H1 (cell line): ENCODE results near the gene ABCC4. TPM values are rescaled to one million over a fixed set of nuclear protein-coding genes. Genes with fewer than 3 reads are reported as not detected.

ENCODE experiments used
- CTCF ChIA-PET: fragments of 300-600 bp; sonication (Branson Sonifier 250); formaldehyde crosslinking; loops from one replicate; lab custom pipeline; 2021; ENCODE audit not compliant: partially characterized antibody; lab: Charles Lee
- POLR2A ChIA-PET: fragments of 300-600 bp; sonication (Branson Sonifier 250); formaldehyde crosslinking; loops from one replicate; lab custom pipeline; 2021; ENCODE audit warnings: inconsistent platforms; ENCODE audit not compliant: partially characterized antibody; lab: Charles Lee
- DNase-seq, 2 experiments: peaks; one replicate each; pipeline versions ENCODE4 v3.0.0 to v3.0.0-alpha.2; 2010 to 2022; ENCODE audit warnings: low spot score in 2 of 2, low read depth in 1 of 2, mixed read lengths in 1 of 2
- FAIRE-seq: peaks from 2 replicates; lab custom pipeline; 2011; peaks lifted over from hg19 to GRCh38; lab: Jason Lieb, UNC
- H2AFZ ChIP-seq: 2 replicates; pipeline ENCODE4 v1.8.1; 2012; ENCODE audit warnings: low read length, inconsistent platforms
- H2AK5ac ChIP-seq: 2 replicates; pipeline ENCODE4 v1.6.1; 2013; ENCODE audit warnings: low read depth, low read length
- H2BK120ac ChIP-seq: replicated peaks from 2 replicates; pipeline ENCODE3; 2013; ENCODE audit warnings: low read depth, low read length, inconsistent platforms
- H2BK12ac ChIP-seq: 2 replicates; pipeline ENCODE4 v1.6.1; 2013; ENCODE audit warnings: low read depth, low read length
- H2BK15ac ChIP-seq: 2 replicates; pipeline ENCODE4 v1.6.1; 2013; ENCODE audit warnings: low read length
- H2BK20ac ChIP-seq: 2 replicates; pipeline ENCODE4 v1.6.1; 2013; ENCODE audit warnings: low read length
- H2BK5ac ChIP-seq: 2 replicates; pipeline ENCODE4 v1.6.1; 2013; ENCODE audit warnings: low read depth, low read length
- H3K14ac ChIP-seq: 2 replicates; pipeline ENCODE4 v1.6.1; 2013; ENCODE audit warnings: inconsistent platforms; ENCODE audit not compliant: insufficient read length
- H3K18ac ChIP-seq: 2 replicates; pipeline ENCODE4 v1.6.1; 2013; ENCODE audit warnings: low read length; ENCODE audit errors: extremely low read depth
- H3K23ac ChIP-seq: 2 replicates; pipeline ENCODE4 v1.6.1; 2013; ENCODE audit warnings: inconsistent platforms; ENCODE audit not compliant: insufficient read length
- H3K23me2 ChIP-seq: 2 replicates; pipeline ENCODE4 v1.6.1; 2013; ENCODE audit warnings: low read depth, low read length
- H3K27ac ChIP-seq: 2 replicates; pipeline ENCODE4 v1.6.1; 2011; ENCODE audit warnings: low read depth, low read length, inconsistent platforms
- H3K27me3 ChIP-seq, 4 experiments: replicated peaks in 1 of 4; 1 replicate in 1 of 4; 2 replicates in 3 of 4; pipeline versions ENCODE4 v1.6.1 to v1.8.1; 2011 to 2013; ENCODE audit warnings: low read length in 3 of 4, mild to moderate bottlenecking in 3 of 4, inconsistent platforms in 2 of 4, mixed read lengths in 2 of 4, moderate library complexity in 1 of 4; ENCODE audit not compliant: control insufficient read depth in 3 of 4, insufficient read depth in 3 of 4; ENCODE audit errors: extremely low read depth in 1 of 4
- H3K36me3 ChIP-seq, 4 experiments: 2 replicates each; pipeline versions ENCODE4 v1.6.1 to v1.8.1; 2011 to 2013; ENCODE audit warnings: mild to moderate bottlenecking in 4 of 4, low read length in 3 of 4, moderate library complexity in 2 of 4, control low read depth in 1 of 4, inconsistent platforms in 1 of 4; ENCODE audit not compliant: insufficient read depth in 4 of 4, control insufficient read depth in 2 of 4
- H3K4ac ChIP-seq: replicated peaks from 2 replicates; pipeline ENCODE3; 2013; ENCODE audit warnings: low read length, low read depth, mixed read lengths, inconsistent platforms; ENCODE audit not compliant: insufficient read length
- H3K4me1 ChIP-seq, 4 experiments: replicated peaks in 1 of 4; 1 replicate in 1 of 4; 2 replicates in 3 of 4; pipeline versions ENCODE4 v1.6.1 to v1.8.1; 2011 to 2013; ENCODE audit warnings: low read length in 3 of 4, inconsistent platforms in 2 of 4, mixed read lengths in 1 of 4; ENCODE audit not compliant: insufficient read depth in 4 of 4, control insufficient read depth in 3 of 4
- H3K4me2 ChIP-seq, 2 experiments: 2 replicates each; pipeline versions ENCODE4 v1.6.1 to v1.8.1; 2011 to 2013; ENCODE audit warnings: low read depth in 2 of 2, low read length in 2 of 2, control low read depth in 1 of 2, inconsistent platforms in 1 of 2, mild to moderate bottlenecking in 1 of 2; ENCODE audit not compliant: insufficient read depth in 1 of 2
- H3K4me3 ChIP-seq, 4 experiments: fragments of 200-600, 300-600 bp in 1 of 4; sonication (generic), shearing (Covaris generic), sonication (Bioruptor Twin) in 1 of 4; 2 replicates each; pipeline versions ENCODE4 v1.5.1 to v1.8.1; 2011 to 2016; ENCODE audit warnings: low read length in 4 of 4, low read depth in 3 of 4, control low read depth in 2 of 4, inconsistent platforms in 2 of 4, mild to moderate bottlenecking in 2 of 4, mixed read lengths in 1 of 4, moderate library complexity in 1 of 4; ENCODE audit not compliant: insufficient read depth in 2 of 4; ENCODE audit errors: extremely low read depth in 1 of 4
- H3K56ac ChIP-seq: replicated peaks from 2 replicates; pipeline ENCODE3; 2013; ENCODE audit warnings: low read depth, mild to moderate bottlenecking, mixed read lengths, low read length, inconsistent platforms; ENCODE audit not compliant: insufficient read length
- H3K79me1 ChIP-seq: 2 replicates; pipeline ENCODE4 v1.6.1; 2013; ENCODE audit warnings: low read depth, low read length, control low read depth
- H3K79me2 ChIP-seq, 2 experiments: 2 replicates each; pipeline versions ENCODE4 v1.6.1 to v1.8.1; 2012 to 2013; ENCODE audit warnings: low read length in 2 of 2, mild to moderate bottlenecking in 2 of 2, inconsistent platforms in 1 of 2; ENCODE audit not compliant: insufficient read depth in 2 of 2, control insufficient read depth in 1 of 2
- H3K9ac ChIP-seq, 4 experiments: replicated peaks in 1 of 4; 1 replicate in 1 of 4; 2 replicates in 3 of 4; pipeline versions ENCODE4 v1.6.1 to v1.8.1; 2011 to 2013; ENCODE audit warnings: low read depth in 3 of 4, low read length in 3 of 4, control low read depth in 2 of 4, mild to moderate bottlenecking in 2 of 4, moderate library complexity in 2 of 4, inconsistent platforms in 1 of 4; ENCODE audit errors: extremely low read depth in 1 of 4
- H3K9me3 ChIP-seq, 2 experiments: 2 replicates each; pipeline versions ENCODE4 v1.6.1 to v1.8.1; 2012 to 2013; ENCODE audit warnings: mild to moderate bottlenecking in 2 of 2, moderate library complexity in 2 of 2, control low read depth in 1 of 2, inconsistent platforms in 1 of 2, low read depth in 1 of 2, low read length in 1 of 2, mixed read lengths in 1 of 2; ENCODE audit not compliant: insufficient read depth in 2 of 2
- H4K20me1 ChIP-seq, 2 experiments: replicated peaks in 1 of 2; 2 replicates each; pipeline versions ENCODE3 to v1.8.1; 2011 to 2013; ENCODE audit warnings: inconsistent platforms in 2 of 2, low read length in 2 of 2, mild to moderate bottlenecking in 1 of 2; ENCODE audit not compliant: insufficient read depth in 2 of 2, control insufficient read depth in 1 of 2
- H4K5ac ChIP-seq: 2 replicates; pipeline ENCODE4 v1.6.1; 2013; ENCODE audit warnings: low read length, low read depth, mixed read lengths, inconsistent platforms; ENCODE audit not compliant: insufficient read length
- H4K8ac ChIP-seq: 2 replicates; pipeline ENCODE4 v1.8.0; 2013; ENCODE audit warnings: mild to moderate bottlenecking, moderate library complexity, low read length, inconsistent platforms; ENCODE audit not compliant: insufficient read depth; ENCODE audit errors: extremely low read depth
- H4K91ac ChIP-seq: replicated peaks from 2 replicates; pipeline ENCODE3; 2013; ENCODE audit warnings: low read length, mixed read lengths, inconsistent platforms; ENCODE audit not compliant: insufficient read length
- BACH1 ChIP-seq: IDR thresholded peaks from 2 replicates; pipeline ENCODE4 v1.6.1; 2012; ENCODE audit warnings: low read length, improper control_type of control experiment
- BRCA1 ChIP-seq: IDR thresholded peaks from 2 replicates; pipeline ENCODE4 v1.6.1; 2012; ENCODE audit warnings: low read depth, low read length, improper control_type of control experiment
- CHD1 ChIP-seq: IDR thresholded peaks from 2 replicates; pipeline ENCODE4 v1.6.1; 2012; ENCODE audit warnings: low read depth, low read length, improper control_type of control experiment
- EP300 ChIP-seq, 2 experiments: IDR thresholded peaks; 1 replicate in 1 of 2; 2 replicates in 1 of 2; pipeline ENCODE4 v1.6.1; 2011 to 2012; ENCODE audit warnings: low read depth in 2 of 2, low read length in 2 of 2, mild to moderate bottlenecking in 2 of 2, borderline replicate concordance in 1 of 2, inconsistent platforms in 1 of 2, moderate library complexity in 1 of 2
- NANOG ChIP-seq: IDR thresholded peaks from 2 replicates; pipeline ENCODE4 v1.6.1; 2011; ENCODE audit warnings: low read length, low read depth, mild to moderate bottlenecking, inconsistent platforms; ENCODE audit not compliant: insufficient read depth, poor library complexity, severe bottlenecking
- NRF1 ChIP-seq: IDR thresholded peaks from 2 replicates; pipeline ENCODE4 v1.6.1; 2011; ENCODE audit warnings: mild to moderate bottlenecking, low read depth, low read length, improper control_type of control experiment
- PHF8 ChIP-seq: fragments of 200-600 bp; sonication (generic); conservative IDR thresholded peaks from 2 replicates; pipeline ENCODE4 v1.7.1; 2012; ENCODE audit warnings: low read depth, mild to moderate bottlenecking, inconsistent platforms, low read length, moderate library complexity
- POLR2AphosphoS5 ChIP-seq: IDR thresholded peaks from 2 replicates; pipeline ENCODE4 v1.6.1; 2011; ENCODE audit warnings: low read depth, low read length
- RAD21 ChIP-seq, 2 experiments: IDR thresholded peaks in 1 of 2; conservative IDR thresholded peaks in 1 of 2; 2 replicates each; pipeline ENCODE4 v1.6.1; 2011; ENCODE audit warnings: low read depth in 2 of 2, low read length in 2 of 2, improper control_type of control experiment in 1 of 2, inconsistent platforms in 1 of 2, mild to moderate bottlenecking in 1 of 2, moderate library complexity in 1 of 2
- SIX5 ChIP-seq: IDR thresholded peaks from 2 replicates; pipeline ENCODE4 v1.6.1; 2011; ENCODE audit warnings: mild to moderate bottlenecking, low read depth, low read length
- WGBS, 2 experiments: shearing (Covaris generic) in 1 of 2; methylation state at CpG; one replicate each; pipeline versions ENCODE4 v1.1.6 to v1.1.7; 2013 to 2015; ENCODE audit warnings: low lambda C conversion rate in 2 of 2, mixed read lengths in 2 of 2, inconsistent platforms in 1 of 2, low coverage in 1 of 2, missing lambda C conversion rate in 1 of 2; ENCODE audit not compliant: insufficient replicate concordance in 2 of 2, insufficient coverage in 1 of 2, insufficient read length in 1 of 2; ENCODE audit errors: extremely low coverage in 1 of 2, missing lambda C conversion rate in 1 of 2; 5-methylcytosine and 5-hydroxymethylcytosine counted together
- polyA plus RNA-seq, 7 experiments: library from polyadenylated mRNA; depleted of rRNA in 3 of 7; stranded (reverse) in 5 of 7; unstranded in 2 of 7; fragments of >200 nt in 5 of 7; fragments of 200-250 nt in 2 of 7; gene quantifications; 1 replicate in 5 of 7; 2 replicates in 1 of 7; 4 replicates in 1 of 7; pipeline versions ENCODE4 v1.2.1 to v1.2.3, GENCODE V29; 2011 to 2013; ENCODE audit warnings: missing spikeins in 2 of 7, mixed read lengths in 2 of 7
- total RNA-seq: library from RNA; stranded (reverse); fragmentation: NEBNext Ultra II Directional; extraction: Animal tissue kit (Norgen Biotek cat#: 25700); gene quantifications from 2 replicates; pipeline ENCODE4 v1.2.1, GENCODE V29; 2021

ABCC4 gene
- total and polyA plus RNA-seq, 2 of the 8 experiments (the other 6 are each of a cell fraction or from before 2014, with no cell fraction given) = 4.0 to 14.1 TPM

DNA sequence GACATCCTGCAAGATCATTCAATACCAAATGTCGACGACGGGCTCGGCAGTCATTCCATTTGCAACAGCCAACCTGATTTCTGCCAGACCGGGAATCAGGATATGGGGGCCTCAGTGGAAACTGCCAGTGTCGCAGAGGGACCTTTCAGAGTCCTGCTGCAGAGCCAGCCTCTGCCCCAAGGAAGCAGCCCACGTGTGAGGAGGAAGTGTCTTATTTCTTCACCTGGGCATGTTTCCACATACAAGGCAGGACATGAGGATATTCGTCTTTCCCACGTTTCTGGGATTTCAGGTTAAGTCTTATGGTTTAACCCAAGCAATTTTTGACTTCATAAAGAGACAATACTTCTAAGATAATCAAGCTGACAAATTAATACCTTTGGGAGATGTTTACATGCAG, 69.9 kb downstream of the ABCC4 start:
- no peak overlapping the region for H4K5ac ChIP-seq
- H4K8ac ChIP-seq = peak overlapping the region; percentile 8; the same call in 1 of the 2 replicates
- H2BK20ac ChIP-seq = no peak overlapping the region
- H2BK120ac ChIP-seq = no peak overlapping the region
- H3K79me2 ChIP-seq = no peaks in the 10 kb centered on the region
- H3K23me2 ChIP-seq = no peaks in the 10 kb centered on the region
- POLR2A ChIA-PET = no interaction called here
- H3K4me3 ChIP-seq = no peak overlapping the region
- no peaks in the 10 kb centered on the region for H3K9me3 ChIP-seq
- H3K14ac ChIP-seq = no peak overlapping the region
- no peaks in the 10 kb centered on the region for H3K27me3 ChIP-seq
- TF ChIP-seq POLR2AphosphoS5 (no peak), SIX5 (no peak), RAD21 (IDR thresholded peaks at IDR 0.05 in 1 of 2, conservative IDR thresholded peaks at IDR 0.05 in 1 of 2; ENCODE audit: low read depth in 2 of 2, low read length in 2 of 2) (no peak), BACH1 (no peak), PHF8 (no peak), CHD1 (no peak), BRCA1 (no peak), NRF1 (no peak), NANOG (no peak), EP300 (IDR thresholded peaks at IDR 0.05; ENCODE audit: borderline replicate concordance in 1 of 2, low read depth in 2 of 2, low read length in 2 of 2) (no peak)
- H3K4ac ChIP-seq = no peak overlapping the region
- H4K20me1 ChIP-seq = no peaks in the 10 kb centered on the region
- H2AFZ ChIP-seq = no peak overlapping the region
- H3K4me2 ChIP-seq = no peak overlapping the region
- H3K9ac ChIP-seq = no peak overlapping the region; a peak in 1 of 7 replicates
- no peaks in the 10 kb centered on the region for H3K79me1 ChIP-seq
- no peaks in the 10 kb centered on the region for H3K4me1 ChIP-seq
- CTCF ChIA-PET = interaction anchor here (0.6 to 1.7 kb wide), 3 partner anchors 22 to 184 kb away, joined by 3 to 5 read pairs (median 3); no protein-coding TSS in a partner anchor
- H4K91ac ChIP-seq = no peak overlapping the region
- H3K27ac ChIP-seq = no peak overlapping the region
- no peak overlapping the region for H2BK15ac ChIP-seq
- H3K56ac ChIP-seq = no peak overlapping the region
- no peak overlapping the region for H3K18ac ChIP-seq
- H2BK12ac ChIP-seq = no peak overlapping the region
- H3K23ac ChIP-seq = no peak overlapping the region
- no peak overlapping the region for H2AK5ac ChIP-seq
- no peak overlapping the region for H2BK5ac ChIP-seq
- H3K36me3 ChIP-seq = no peaks in the 10 kb centered on the region
- WGBS, 2 experiments = 86% methylated on average over 9 of the region's 9 CpGs; no CpG with 5 or more reads in 1 of the 2 experiments
- DNase-seq = no peak
- FAIRE-seq = no peak
